ENCODE measurements around the gene ACY1.

DNA sequence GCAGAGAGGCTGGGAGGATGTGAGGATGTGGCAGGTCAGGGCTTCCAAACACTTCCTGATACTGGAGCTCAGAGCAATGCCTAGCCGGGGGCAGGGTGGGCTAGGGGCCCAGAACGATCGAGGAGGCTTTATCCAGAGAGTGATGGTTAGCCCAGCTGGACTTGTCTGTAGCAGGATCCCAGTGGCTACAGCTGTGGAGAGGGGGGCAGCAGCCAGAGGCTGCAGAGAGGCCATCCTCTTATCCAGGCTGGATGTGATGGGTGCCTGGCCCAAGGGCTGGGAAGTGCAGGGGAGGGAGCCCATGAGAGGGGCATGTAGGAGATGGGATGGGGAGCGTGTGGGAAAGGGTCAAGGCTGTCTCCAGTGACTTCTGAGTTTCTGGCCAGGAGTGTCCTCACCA lies 36.5 kb upstream of the ACY1 start:
- TF ChIP-seq, protein P1, sequence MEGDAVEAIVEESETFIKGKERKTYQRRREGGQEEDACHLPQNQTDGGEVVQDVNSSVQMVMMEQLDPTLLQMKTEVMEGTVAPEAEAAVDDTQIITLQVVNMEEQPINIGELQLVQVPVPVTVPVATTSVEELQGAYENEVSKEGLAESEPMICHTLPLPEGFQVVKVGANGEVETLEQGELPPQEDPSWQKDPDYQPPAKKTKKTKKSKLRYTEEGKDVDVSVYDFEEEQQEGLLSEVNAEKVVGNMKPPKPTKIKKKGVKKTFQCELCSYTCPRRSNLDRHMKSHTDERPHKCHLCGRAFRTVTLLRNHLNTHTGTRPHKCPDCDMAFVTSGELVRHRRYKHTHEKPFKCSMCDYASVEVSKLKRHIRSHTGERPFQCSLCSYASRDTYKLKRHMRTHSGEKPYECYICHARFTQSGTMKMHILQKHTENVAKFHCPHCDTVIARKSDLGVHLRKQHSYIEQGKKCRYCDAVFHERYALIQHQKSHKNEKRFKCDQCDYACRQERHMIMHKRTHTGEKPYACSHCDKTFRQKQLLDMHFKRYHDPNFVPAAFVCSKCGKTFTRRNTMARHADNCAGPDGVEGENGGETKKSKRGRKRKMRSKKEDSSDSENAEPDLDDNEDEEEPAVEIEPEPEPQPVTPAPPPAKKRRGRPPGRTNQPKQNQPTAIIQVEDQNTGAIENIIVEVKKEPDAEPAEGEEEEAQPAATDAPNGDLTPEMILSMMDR (IDR thresholded peaks at IDR 0.05), result no peak
- no peak for TF ChIP-seq POLR2A (IDR thresholded peaks at IDR 0.05)

All from right lobe of liver (tissue), 4 donors.